ENCODE measurements around the gene NT5DC4.

DNA sequence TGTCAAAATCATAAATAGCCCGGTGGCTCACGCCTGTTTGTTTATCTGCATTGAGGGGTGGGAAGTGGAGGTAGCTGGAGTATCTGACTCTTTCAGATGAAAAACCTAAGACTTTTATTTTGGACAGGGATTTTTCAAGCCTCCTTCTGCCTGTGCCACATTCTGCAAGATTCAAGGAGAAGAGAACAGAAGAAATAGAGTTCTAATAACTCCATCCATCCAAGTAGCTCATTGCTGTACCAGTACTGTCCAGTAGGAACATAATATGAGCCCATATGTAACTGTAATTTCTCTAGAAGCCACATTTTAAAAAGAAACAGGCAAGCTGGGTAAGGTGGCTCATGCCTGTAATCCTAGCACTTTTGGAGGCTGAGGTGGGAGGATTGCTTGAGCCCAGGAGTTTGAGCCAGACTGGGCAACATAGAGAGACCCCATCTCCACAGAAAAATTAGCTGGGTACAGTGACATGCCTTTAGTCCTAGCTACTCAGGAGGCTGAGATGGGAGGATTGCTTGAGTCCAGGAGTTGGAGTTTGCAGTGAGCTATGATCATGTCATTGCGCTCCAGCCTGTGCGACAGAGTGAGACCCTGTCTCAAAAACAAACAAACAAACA is 35.4 kb upstream of the NT5DC4 start:
- no peak for TF ChIP-seq EZH2 (IDR thresholded peaks at IDR 0.05; ENCODE audit: borderline replicate concordance, low read depth, low read length, severe bottlenecking)
- TF ChIP-seq, protein P1, sequence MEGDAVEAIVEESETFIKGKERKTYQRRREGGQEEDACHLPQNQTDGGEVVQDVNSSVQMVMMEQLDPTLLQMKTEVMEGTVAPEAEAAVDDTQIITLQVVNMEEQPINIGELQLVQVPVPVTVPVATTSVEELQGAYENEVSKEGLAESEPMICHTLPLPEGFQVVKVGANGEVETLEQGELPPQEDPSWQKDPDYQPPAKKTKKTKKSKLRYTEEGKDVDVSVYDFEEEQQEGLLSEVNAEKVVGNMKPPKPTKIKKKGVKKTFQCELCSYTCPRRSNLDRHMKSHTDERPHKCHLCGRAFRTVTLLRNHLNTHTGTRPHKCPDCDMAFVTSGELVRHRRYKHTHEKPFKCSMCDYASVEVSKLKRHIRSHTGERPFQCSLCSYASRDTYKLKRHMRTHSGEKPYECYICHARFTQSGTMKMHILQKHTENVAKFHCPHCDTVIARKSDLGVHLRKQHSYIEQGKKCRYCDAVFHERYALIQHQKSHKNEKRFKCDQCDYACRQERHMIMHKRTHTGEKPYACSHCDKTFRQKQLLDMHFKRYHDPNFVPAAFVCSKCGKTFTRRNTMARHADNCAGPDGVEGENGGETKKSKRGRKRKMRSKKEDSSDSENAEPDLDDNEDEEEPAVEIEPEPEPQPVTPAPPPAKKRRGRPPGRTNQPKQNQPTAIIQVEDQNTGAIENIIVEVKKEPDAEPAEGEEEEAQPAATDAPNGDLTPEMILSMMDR (IDR thresholded peaks at IDR 0.05; ENCODE audit: borderline replicate concordance, extremely low read depth, low read length, poor library complexity, severe bottlenecking): peak; percentile 1
